ENCODE data around the gene SEZ6.

GRCh38 chr17:28957277-28957991, 48.4 kb downstream of the SEZ6 start:
- no peak for TF ChIP-seq POLR2A (IDR thresholded peaks at IDR 0.05)
- no peak for TF ChIP-seq CTCF (IDR thresholded peaks at IDR 0.05 in 4 of 5, conservative IDR thresholded peaks at IDR 0.05 in 1 of 5)

Data from gastrocnemius medialis (tissue), 4 donors.